Activated B cell treated with CpG ODN at 0.5 μM for 24 hours (primary cell): Measurements from ENCODE around the gene NEUROG1. TPM values are rescaled to one million over a fixed set of nuclear protein-coding genes. Genes with fewer than 3 reads are reported as not detected.

Source experiments
- ATAC-seq: fragments of 200-7000 bp; cut with Tn5 transposase; one replicate; pipeline ENCODE4 v1.10.0; 2021; ENCODE audit warnings: low read depth, mild to moderate bottlenecking, moderate library complexity
- CTCF ChIA-PET: fragments of 350-600 bp; sonication (Branson Sonifier 250); formaldehyde crosslinking; loops from one replicate; lab custom pipeline; 2021; ENCODE audit warnings: antibody characterized with exemption; lab: Charles Lee
- POLR2A ChIA-PET: fragments of 350-600 bp; sonication (Branson Sonifier 250); formaldehyde crosslinking; loops from one replicate; lab custom pipeline; 2021; ENCODE audit warnings: antibody characterized with exemption; lab: Charles Lee
- DNase-seq: peaks from one replicate; pipeline ENCODE4 v3.0.0; 2022
- H3K27ac Mint-ChIP-seq: one replicate; pipeline ENCODE4 v1.8.0; 2020; ENCODE audit warnings: mixed read lengths
- H3K27me3 Mint-ChIP-seq: one replicate; pipeline ENCODE4 v1.8.0; 2021; ENCODE audit warnings: mixed read lengths
- H3K36me3 Mint-ChIP-seq: one replicate; pipeline ENCODE4 v1.8.0; 2021; ENCODE audit warnings: low read depth, mixed read lengths
- H3K4me1 Mint-ChIP-seq: one replicate; pipeline ENCODE4 v1.8.0; 2021; ENCODE audit warnings: mixed read lengths
- H3K4me3 Mint-ChIP-seq: one replicate; pipeline ENCODE4 v1.8.0; 2020; ENCODE audit warnings: mild to moderate bottlenecking, mixed read lengths
- H3K9me3 Mint-ChIP-seq: one replicate; pipeline ENCODE4 v1.8.0; 2020; ENCODE audit warnings: mixed read lengths
- CTCF ChIP-seq: fragments of 200-600 bp; IDR thresholded peaks from one replicate; pipeline ENCODE4 v1.8.0; 2022; ENCODE audit warnings: antibody characterized with exemption, mild to moderate bottlenecking
- intact Hi-C: fragments of 100-400 bp; cut with micrococcal nuclease; formaldehyde crosslinking; loops from one replicate; pipeline ENCODE4 v1.15.1; 2024
- total RNA-seq: library from RNA; stranded (reverse); gene quantifications from 2 replicates; pipeline ENCODE4 v1.2.3, GENCODE V29; 2022

Gene NEUROG1
- not detected in 2 replicates for total RNA-seq

GRCh38 chr5:135535820-135536801 lies at the start of gene NEUROG1:
TSS of gene NEUROG1 (minus strand) at chr5:135535964. CDS start at chr5:135535690, 274 bp downstream.
- TF ChIP-seq CTCF = no peak
- Mint-ChIP-seq H3K9me3 (no peaks in the 10 kb centered on the region), H3K36me3 (no peaks in the 10 kb centered on the region), H3K4me1 (peaks cover 4% of the 10 kb centered on the region), H3K27ac (no peak within 1 kb of the TSS), H3K27me3 (peaks cover 78% of the 10 kb centered on the region), H3K4me3 (no peak within 1 kb of the TSS)
- ATAC-seq = no peak
- ChIA-PET CTCF (no interaction called here), POLR2A (no interaction called here)
- intact Hi-C loops = no loop called here
- DNase-seq = no peak

- TF ChIP-seq CTCF = no peak
- Mint-ChIP-seq H3K9me3 (no peaks in the 10 kb centered on the region), H3K36me3 (no peaks in the 10 kb centered on the region), H3K27ac (no peak overlapping the region), H3K4me3 (no peak overlapping the region), H3K4me1 (no peaks in the 10 kb centered on the region), H3K27me3 (peaks cover 20% of the 10 kb centered on the region)
- DNase-seq (no peak), ATAC-seq (no peak)
- POLR2A ChIA-PET = no interaction called here
- CTCF ChIA-PET = no interaction called here
- intact Hi-C loops = no loop called here
Measured at GRCh38 chr5:135584918-135585317, 49.2 kb upstream of the NEUROG1 start.

- DNase-seq (no peak), ATAC-seq (no peak)
- POLR2A ChIA-PET = no interaction called here
- Mint-ChIP-seq H3K27me3 (peaks cover 26% of the 10 kb centered on the region), H3K27ac (no peak overlapping the region), H3K9me3 (no peaks in the 10 kb centered on the region), H3K36me3 (no peaks in the 10 kb centered on the region), H3K4me3 (no peak overlapping the region), H3K4me1 (no peaks in the 10 kb centered on the region)
- TF ChIP-seq CTCF = no peak
- intact Hi-C loops = no loop called here
- CTCF ChIA-PET = no interaction called here
Measured at GRCh38 chr5:135584276-135584675, 48.5 kb upstream of the NEUROG1 start.

- intact Hi-C loops = no loop called here
- H3K36me3 Mint-ChIP-seq = no peaks in the 10 kb centered on the region
- TF ChIP-seq CTCF = no peak
Measured at GRCh38 chr5:135582099-135582781, 46.5 kb upstream of the NEUROG1 start.

More at GRCh38 chr5:135582099-135582781, 46.5 kb upstream of the NEUROG1 start:
- ATAC-seq = no peak
- Mint-ChIP-seq H3K27me3 (peaks cover 43% of the 10 kb centered on the region), H3K27ac (no peak overlapping the region), H3K4me1 (no peaks in the 10 kb centered on the region), H3K4me3 (no peak overlapping the region), H3K9me3 (no peaks in the 10 kb centered on the region)
- POLR2A ChIA-PET = no interaction called here
- no peak for DNase-seq
- CTCF ChIA-PET = interaction anchor here (2.4 kb wide), 1 partner anchor 16 kb away, joined by 8 read pairs; no protein-coding TSS in a partner anchor
